ENCODE data around the gene FGFR2.

- TF ChIP-seq, protein P1, sequence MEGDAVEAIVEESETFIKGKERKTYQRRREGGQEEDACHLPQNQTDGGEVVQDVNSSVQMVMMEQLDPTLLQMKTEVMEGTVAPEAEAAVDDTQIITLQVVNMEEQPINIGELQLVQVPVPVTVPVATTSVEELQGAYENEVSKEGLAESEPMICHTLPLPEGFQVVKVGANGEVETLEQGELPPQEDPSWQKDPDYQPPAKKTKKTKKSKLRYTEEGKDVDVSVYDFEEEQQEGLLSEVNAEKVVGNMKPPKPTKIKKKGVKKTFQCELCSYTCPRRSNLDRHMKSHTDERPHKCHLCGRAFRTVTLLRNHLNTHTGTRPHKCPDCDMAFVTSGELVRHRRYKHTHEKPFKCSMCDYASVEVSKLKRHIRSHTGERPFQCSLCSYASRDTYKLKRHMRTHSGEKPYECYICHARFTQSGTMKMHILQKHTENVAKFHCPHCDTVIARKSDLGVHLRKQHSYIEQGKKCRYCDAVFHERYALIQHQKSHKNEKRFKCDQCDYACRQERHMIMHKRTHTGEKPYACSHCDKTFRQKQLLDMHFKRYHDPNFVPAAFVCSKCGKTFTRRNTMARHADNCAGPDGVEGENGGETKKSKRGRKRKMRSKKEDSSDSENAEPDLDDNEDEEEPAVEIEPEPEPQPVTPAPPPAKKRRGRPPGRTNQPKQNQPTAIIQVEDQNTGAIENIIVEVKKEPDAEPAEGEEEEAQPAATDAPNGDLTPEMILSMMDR (IDR thresholded peaks at IDR 0.05) = no peak
- no peak for TF ChIP-seq POLR2A (IDR thresholded peaks at IDR 0.05)
Measured at GRCh38 chr10:121599947-121600346, 1.7 kb upstream of the FGFR2 start.
